Measurements from ENCODE around the gene RXRG. TPM values are rescaled to one million over a fixed set of nuclear protein-coding genes. Genes with fewer than 3 reads are reported as not detected.

The RXRG gene
- total RNA-seq, 1 experiment from 2014 or later, result not detected

- H4K5ac ChIP-seq (ENCODE audit: insufficient read length, low read depth, low read length), result no peak overlapping the region
- no peaks in the 10 kb centered on the region for H4K20me1 ChIP-seq (ENCODE audit: control insufficient read depth, insufficient read depth, insufficient read length)
- H3K23me2 ChIP-seq (ENCODE audit: insufficient read length, low read depth, low read length, poor library complexity, severe bottlenecking), result no peaks in the 10 kb centered on the region
- H4K91ac ChIP-seq (ENCODE audit: insufficient read length, low read depth, low read length), result no peak overlapping the region
- no peaks in the 10 kb centered on the region for H3K27me3 ChIP-seq (ENCODE audit: insufficient read depth, low read length)
- no peak overlapping the region for H3K9ac ChIP-seq (ENCODE audit: extremely low read depth, insufficient read length, low read length)
- Mint-ChIP-seq H3K27ac (no peak overlapping the region), H3K4me3 (no peak overlapping the region), H3K9me3 (no peaks in the 10 kb centered on the region), H3K4me1 (no peaks in the 10 kb centered on the region; a peak in 1 of 4 replicates), H3K27me3 (ENCODE audit: low read depth) (no peaks in the 10 kb centered on the region), H3K36me3 (ENCODE audit: insufficient read depth in 1 of 3, low read depth in 3 of 3) (no peaks in the 10 kb centered on the region)
- no peak overlapping the region for H4K8ac ChIP-seq (replicated peaks; ENCODE audit: insufficient read length, low read depth, low read length)
- H3K79me1 ChIP-seq (ENCODE audit: insufficient read depth, low read depth, low read length, poor library complexity, severe bottlenecking), result no peaks in the 10 kb centered on the region
- H3K4ac ChIP-seq (ENCODE audit: low read depth, low read length), result no peak overlapping the region
- H2BK5ac ChIP-seq (ENCODE audit: insufficient read length, low read length), result no peak overlapping the region
- no peak overlapping the region for H2BK15ac ChIP-seq (ENCODE audit: low read depth, low read length)
- peak; percentile 66 for DNase-seq
- no peak overlapping the region for H3K18ac ChIP-seq (ENCODE audit: insufficient read length, low read depth, low read length)
- peak; percentile 82 for TF ChIP-seq CTCF (conservative IDR thresholded peaks at IDR 0.05)
- H2AK5ac ChIP-seq (ENCODE audit: insufficient read length, low read length), result no peak overlapping the region
- no peak overlapping the region for H3K56ac ChIP-seq (ENCODE audit: insufficient read length, low read depth, low read length)
- no peaks in the 10 kb centered on the region for H3K9me3 ChIP-seq (ENCODE audit: control insufficient read depth, low read depth, low read length)
- H3K4me2 ChIP-seq (ENCODE audit: insufficient read depth, insufficient read length, low read length), result no peak overlapping the region
- H2BK12ac ChIP-seq (ENCODE audit: insufficient read length, low read depth, low read length), result no peak overlapping the region
- H2BK20ac ChIP-seq (ENCODE audit: low read depth, low read length, poor library complexity, severe bottlenecking), result no peak overlapping the region
- no peak overlapping the region for H3K14ac ChIP-seq (ENCODE audit: insufficient read depth, low read length)
- WGBS (ENCODE audit: extremely low coverage, insufficient read length, low lambda C conversion rate), result no CpG with 5 or more reads among the region's 3 CpGs
- no peak overlapping the region for H2AFZ ChIP-seq (ENCODE audit: low read length)
- H3T11ph ChIP-seq (ENCODE audit: low read length), result no peak overlapping the region
- H3K27ac ChIP-seq (ENCODE audit: insufficient read length, low read depth, low read length), result no peak overlapping the region
- H3K4me1 ChIP-seq (ENCODE audit: insufficient read depth, low read length), result no peaks in the 10 kb centered on the region
- no peak overlapping the region for H2BK120ac ChIP-seq (ENCODE audit: low read depth, low read length, poor library complexity, severe bottlenecking)
- no peak overlapping the region for H3K23ac ChIP-seq (ENCODE audit: insufficient read length, low read depth, low read length)
- H3K79me2 ChIP-seq (ENCODE audit: insufficient read depth, low read length), result no peaks in the 10 kb centered on the region
Observed at GRCh38 chr1:165403835-165404482, 41.0 kb downstream of the RXRG start.

Data from H9 (cell line).